Suprapubic skin (tissue), 3 donors: ENCODE measurements around the gene IFNLR1.

ENCODE experiments used
- POLR2A ChIP-seq, 2 donors: fragments of 450-650 bp; IDR thresholded peaks; one replicate each; pipeline ENCODE4 v1.6.1; 2017; ENCODE audit warnings: antibody characterized with exemption in 2 of 2, mild to moderate bottlenecking in 2 of 2, moderate library complexity in 2 of 2
- TF ChIP-seq, protein P1 (sequence below), 2 donors: fragments of 200-600 bp in 1 of 2; fragments of 450-650 bp in 1 of 2; sonication (generic) in 1 of 2; IDR thresholded peaks; one replicate each; pipeline ENCODE4 v1.5.1; 2016 to 2019; ENCODE audit warnings: antibody characterized with exemption in 2 of 2, mild to moderate bottlenecking in 1 of 2, moderate library complexity in 1 of 2

DNA sequence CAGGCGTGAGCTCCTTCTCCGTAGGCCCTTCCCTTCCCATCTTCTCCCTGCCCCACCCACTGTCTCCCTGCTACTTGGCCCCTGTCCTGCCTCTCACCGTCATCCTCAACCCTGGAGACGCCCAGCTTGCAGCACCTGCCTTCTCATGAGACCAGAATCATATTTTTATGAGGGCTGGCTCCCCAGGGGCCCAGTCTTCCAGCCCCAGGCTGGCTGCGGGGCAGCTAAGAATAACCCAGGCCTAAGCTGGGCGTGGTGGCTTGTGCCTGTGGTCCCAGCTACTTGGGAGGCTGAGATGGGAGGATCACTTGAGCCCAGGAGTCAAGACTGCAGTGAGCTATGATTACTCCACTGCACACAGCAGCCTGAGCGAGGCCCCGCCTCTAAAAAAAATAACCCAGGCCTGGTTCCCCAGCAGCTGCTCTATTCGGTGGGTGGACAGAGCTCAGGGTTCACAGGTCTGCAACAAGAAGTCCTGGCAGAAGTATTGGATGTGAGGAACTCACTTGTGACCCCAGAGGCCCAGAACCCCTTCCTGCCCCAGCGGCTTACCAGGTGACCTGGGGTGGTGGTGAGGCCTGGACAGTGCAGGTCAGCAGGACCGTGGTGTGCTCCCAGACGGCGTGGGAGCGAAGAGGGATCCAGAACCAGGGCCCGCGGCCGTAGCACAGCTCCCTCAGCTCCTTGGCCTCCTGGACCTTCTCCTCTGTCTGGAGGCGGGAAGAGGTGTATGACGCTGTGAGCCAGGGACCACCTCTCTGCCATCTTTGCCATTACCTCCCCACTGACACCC is 81.5 kb downstream of the IFNLR1 start:
- TF ChIP-seq, protein P1, sequence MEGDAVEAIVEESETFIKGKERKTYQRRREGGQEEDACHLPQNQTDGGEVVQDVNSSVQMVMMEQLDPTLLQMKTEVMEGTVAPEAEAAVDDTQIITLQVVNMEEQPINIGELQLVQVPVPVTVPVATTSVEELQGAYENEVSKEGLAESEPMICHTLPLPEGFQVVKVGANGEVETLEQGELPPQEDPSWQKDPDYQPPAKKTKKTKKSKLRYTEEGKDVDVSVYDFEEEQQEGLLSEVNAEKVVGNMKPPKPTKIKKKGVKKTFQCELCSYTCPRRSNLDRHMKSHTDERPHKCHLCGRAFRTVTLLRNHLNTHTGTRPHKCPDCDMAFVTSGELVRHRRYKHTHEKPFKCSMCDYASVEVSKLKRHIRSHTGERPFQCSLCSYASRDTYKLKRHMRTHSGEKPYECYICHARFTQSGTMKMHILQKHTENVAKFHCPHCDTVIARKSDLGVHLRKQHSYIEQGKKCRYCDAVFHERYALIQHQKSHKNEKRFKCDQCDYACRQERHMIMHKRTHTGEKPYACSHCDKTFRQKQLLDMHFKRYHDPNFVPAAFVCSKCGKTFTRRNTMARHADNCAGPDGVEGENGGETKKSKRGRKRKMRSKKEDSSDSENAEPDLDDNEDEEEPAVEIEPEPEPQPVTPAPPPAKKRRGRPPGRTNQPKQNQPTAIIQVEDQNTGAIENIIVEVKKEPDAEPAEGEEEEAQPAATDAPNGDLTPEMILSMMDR (IDR thresholded peaks at IDR 0.05): no peak
- no peak for TF ChIP-seq POLR2A (IDR thresholded peaks at IDR 0.05)
